Stomach (tissue), 9 donors: ENCODE results near the gene R3HDM4. TPM values are rescaled to one million over a fixed set of nuclear protein-coding genes. Genes with fewer than 3 reads are reported as not detected.
A peak's percentile ranks its signal among the peaks of the same experiment; 100 is the strongest.

Source experiments
- DNase-seq, 2 donors: peaks; one replicate each; pipeline versions ENCODE4 v3.0.0 to v3.0.0-alpha.2; 2013 to 2019
- H3K27ac ChIP-seq, 5 donors: fragments of 200-600 bp in 4 of 5; sonication (generic) in 4 of 5; one replicate each; pipeline ENCODE4 v1.5.1; 2013 to 2019; ENCODE audit warnings: mild to moderate bottlenecking in 1 of 5, moderate library complexity in 1 of 5
- H3K27me3 ChIP-seq, 3 donors: fragments of 200-600 bp; sonication (generic); one replicate each; pipeline ENCODE4 v1.5.1; 2017 to 2019; ENCODE audit warnings: mixed run types in 1 of 3
- H3K36me3 ChIP-seq, 4 donors: fragments of 200-600 bp; sonication (generic); 1 replicate in 3 of 4; 2 replicates in 1 of 4; pipeline ENCODE4 v1.5.1; 2016 to 2019
- H3K4me1 ChIP-seq, 4 donors: fragments of 200-600 bp; sonication (generic); one replicate each; pipeline ENCODE4 v1.5.1; 2016 to 2019
- H3K4me3 ChIP-seq, 4 donors: fragments of 200-600 bp; sonication (generic) in 3 of 4; one replicate each; pipeline ENCODE4 v1.5.1; 2016 to 2019; ENCODE audit warnings: mild to moderate bottlenecking in 1 of 4
- H3K9me3 ChIP-seq, 4 donors: fragments of 200-600 bp; sonication (generic); one replicate each; pipeline ENCODE4 v1.5.1; 2016 to 2019
- EP300 ChIP-seq: sonication (generic); formaldehyde crosslinking; IDR thresholded peaks from one replicate; pipeline ENCODE4 v1.6.1; 2017; ENCODE audit warnings: antibody characterized with exemption
- POLR2A ChIP-seq, 4 donors: fragments of 450-650 bp; IDR thresholded peaks; one replicate each; pipeline ENCODE4 v1.6.1; 2016; ENCODE audit warnings: antibody characterized with exemption in 4 of 4, control low read depth in 2 of 4, mild to moderate bottlenecking in 1 of 4, moderate library complexity in 1 of 4
- POLR2AphosphoS5 ChIP-seq, 3 donors: sonication (generic); formaldehyde crosslinking; IDR thresholded peaks; one replicate each; pipeline ENCODE4 v1.6.1; 2016; ENCODE audit warnings: antibody characterized with exemption in 3 of 3
- WGBS, 5 donors: extraction: QIAGEN DNeasy Blood & Tissue Kit in 3 of 5; methylation state at CpG; one replicate each; pipeline versions ENCODE4 v1.1.5 to v1.1.7; 2013 to 2018; 5-methylcytosine and 5-hydroxymethylcytosine counted together
- intact Hi-C: fragments of 100-400 bp; cut with DNase I; formaldehyde crosslinking; loops from one replicate; pipeline ENCODE4 v1.15.1; 2023; ENCODE audit warnings: low total_unique reads
- polyA plus RNA-seq, 3 donors: library from polyadenylated mRNA; stranded (reverse); fragments of 200-250 nt; gene quantifications; one replicate each; pipeline ENCODE4 v1.2.3, GENCODE V29; 2013
- total RNA-seq, 5 donors: library from RNA; depleted of rRNA; stranded (reverse); fragments of >200 nt; gene quantifications; one replicate each; pipeline versions ENCODE4 v1.1.0 to v1.2.3, GENCODE V29; 2014 to 2016
- TF ChIP-seq, protein P1 (sequence below), 7 experiments: fragments of 450-650 bp in 4 of 7; fragments of 200-600 bp in 3 of 7; sonication (generic) in 3 of 7; IDR thresholded peaks; one replicate each; pipeline ENCODE4 v1.5.1; 2016 to 2019; ENCODE audit warnings: antibody characterized with exemption in 7 of 7, control low read depth in 2 of 7, mild to moderate bottlenecking in 1 of 7
- donor health status: healthy with polysubstance abuse.
- donor health status: Bipolar disorder and iron deficiency.
- donor health status: healthy.

The R3HDM4 gene
- total and polyA plus RNA-seq, 8 donors: 5.8 to 63.8 (median 48.4) TPM

DNA sequence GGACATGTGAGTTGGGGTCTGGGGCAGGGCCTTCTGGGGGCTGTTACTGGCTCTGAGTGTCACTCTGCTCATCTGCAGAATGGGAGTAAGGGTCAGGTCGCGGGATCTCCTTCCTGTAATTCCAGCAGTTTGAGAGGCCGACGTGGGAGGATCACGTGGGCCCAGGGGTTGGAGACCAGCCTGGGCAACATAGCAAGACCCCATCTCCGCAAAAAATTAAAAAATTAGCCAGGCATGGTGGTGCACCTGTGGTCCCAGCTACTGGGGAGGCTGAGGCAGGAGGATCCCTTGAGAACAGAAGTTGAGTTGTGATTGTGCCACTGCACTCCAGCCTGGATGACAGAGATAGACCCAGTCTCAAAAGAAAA, 16.9 kb upstream of the R3HDM4 start:
- H3K27ac ChIP-seq: no peak overlapping the region
- H3K4me3 ChIP-seq: no peak overlapping the region
- peaks cover 0 to 19% (median 17%) of the 10 kb centered on the region in 4 donors for H3K36me3 ChIP-seq
- H3K9me3 ChIP-seq: no peaks in the 10 kb centered on the region
- intact Hi-C loops: no loop called here
- 90 to 99% (median 94%) methylated on average over 6 of the region's 6 CpGs for WGBS, 5 donors
- TF ChIP-seq POLR2AphosphoS5 (IDR thresholded peaks at IDR 0.05) (no peak), EP300 (no peak)
- TF ChIP-seq, protein P1, sequence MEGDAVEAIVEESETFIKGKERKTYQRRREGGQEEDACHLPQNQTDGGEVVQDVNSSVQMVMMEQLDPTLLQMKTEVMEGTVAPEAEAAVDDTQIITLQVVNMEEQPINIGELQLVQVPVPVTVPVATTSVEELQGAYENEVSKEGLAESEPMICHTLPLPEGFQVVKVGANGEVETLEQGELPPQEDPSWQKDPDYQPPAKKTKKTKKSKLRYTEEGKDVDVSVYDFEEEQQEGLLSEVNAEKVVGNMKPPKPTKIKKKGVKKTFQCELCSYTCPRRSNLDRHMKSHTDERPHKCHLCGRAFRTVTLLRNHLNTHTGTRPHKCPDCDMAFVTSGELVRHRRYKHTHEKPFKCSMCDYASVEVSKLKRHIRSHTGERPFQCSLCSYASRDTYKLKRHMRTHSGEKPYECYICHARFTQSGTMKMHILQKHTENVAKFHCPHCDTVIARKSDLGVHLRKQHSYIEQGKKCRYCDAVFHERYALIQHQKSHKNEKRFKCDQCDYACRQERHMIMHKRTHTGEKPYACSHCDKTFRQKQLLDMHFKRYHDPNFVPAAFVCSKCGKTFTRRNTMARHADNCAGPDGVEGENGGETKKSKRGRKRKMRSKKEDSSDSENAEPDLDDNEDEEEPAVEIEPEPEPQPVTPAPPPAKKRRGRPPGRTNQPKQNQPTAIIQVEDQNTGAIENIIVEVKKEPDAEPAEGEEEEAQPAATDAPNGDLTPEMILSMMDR (IDR thresholded peaks at IDR 0.05): no peak
- peaks cover 0 to 4% (median 0%) of the 10 kb centered on the region in 3 donors for H3K27me3 ChIP-seq
- H3K4me1 ChIP-seq: peaks cover 43 to 71% (median 56%) of the 10 kb centered on the region in 4 donors
- no peak for DNase-seq

DNA sequence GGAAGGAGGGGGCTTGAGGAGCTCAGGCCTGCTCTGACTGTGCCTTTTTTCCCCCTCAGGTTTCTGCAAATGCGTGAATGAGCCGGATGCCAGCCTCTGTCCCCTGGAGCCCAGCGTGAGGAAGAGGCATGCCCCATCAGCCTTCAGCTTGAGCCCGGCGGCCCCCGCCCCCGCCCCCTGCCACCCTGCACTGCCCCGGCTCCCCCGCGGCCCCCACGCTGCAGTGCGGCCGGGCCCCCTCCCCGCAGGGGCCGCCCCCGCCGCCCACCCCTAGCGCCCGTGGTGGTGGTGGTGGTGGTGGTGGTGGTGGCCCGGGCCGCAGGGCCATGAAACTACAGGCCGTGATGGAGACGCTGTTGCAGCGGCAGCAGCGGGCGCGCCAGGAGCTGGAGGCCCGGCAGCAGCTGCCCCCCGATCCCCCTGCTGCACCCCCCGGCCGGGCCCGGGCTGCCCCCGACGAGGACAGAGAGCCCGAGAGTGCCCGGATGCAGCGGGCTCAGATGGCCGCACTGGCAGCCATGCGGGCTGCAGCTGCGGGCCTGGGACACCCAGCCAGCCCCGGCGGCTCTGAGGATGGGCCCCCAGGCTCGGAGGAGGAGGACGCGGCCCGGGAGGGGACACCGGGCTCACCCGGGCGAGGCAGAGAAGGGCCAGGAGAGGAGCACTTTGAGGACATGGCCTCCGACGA, 16.3 kb upstream of the R3HDM4 start:
- Histone ChIP-seq H3K27ac (no peak overlapping the region), H3K9me3 (no peaks in the 10 kb centered on the region), H3K27me3 (peaks cover 0 to 4% (median 0%) of the 10 kb centered on the region in 3 donors), H3K4me1 (peaks cover 41 to 71% (median 56%) of the 10 kb centered on the region in 4 donors), H3K4me3 (no peak overlapping the region), H3K36me3 (peaks cover 0 to 19% (median 17%) of the 10 kb centered on the region in 4 donors)
- 94 to 98% (median 96%) methylated on average over 11 to 51 of the region's 51 CpGs for WGBS, 5 donors
- no peak for DNase-seq
- intact Hi-C loops: no loop called here
- TF ChIP-seq, protein P1 (IDR thresholded peaks at IDR 0.05): no peak
- TF ChIP-seq POLR2AphosphoS5 (IDR thresholded peaks at IDR 0.05) (no peak), POLR2A (IDR thresholded peaks at IDR 0.05) (no peak), EP300 (no peak)

DNA sequence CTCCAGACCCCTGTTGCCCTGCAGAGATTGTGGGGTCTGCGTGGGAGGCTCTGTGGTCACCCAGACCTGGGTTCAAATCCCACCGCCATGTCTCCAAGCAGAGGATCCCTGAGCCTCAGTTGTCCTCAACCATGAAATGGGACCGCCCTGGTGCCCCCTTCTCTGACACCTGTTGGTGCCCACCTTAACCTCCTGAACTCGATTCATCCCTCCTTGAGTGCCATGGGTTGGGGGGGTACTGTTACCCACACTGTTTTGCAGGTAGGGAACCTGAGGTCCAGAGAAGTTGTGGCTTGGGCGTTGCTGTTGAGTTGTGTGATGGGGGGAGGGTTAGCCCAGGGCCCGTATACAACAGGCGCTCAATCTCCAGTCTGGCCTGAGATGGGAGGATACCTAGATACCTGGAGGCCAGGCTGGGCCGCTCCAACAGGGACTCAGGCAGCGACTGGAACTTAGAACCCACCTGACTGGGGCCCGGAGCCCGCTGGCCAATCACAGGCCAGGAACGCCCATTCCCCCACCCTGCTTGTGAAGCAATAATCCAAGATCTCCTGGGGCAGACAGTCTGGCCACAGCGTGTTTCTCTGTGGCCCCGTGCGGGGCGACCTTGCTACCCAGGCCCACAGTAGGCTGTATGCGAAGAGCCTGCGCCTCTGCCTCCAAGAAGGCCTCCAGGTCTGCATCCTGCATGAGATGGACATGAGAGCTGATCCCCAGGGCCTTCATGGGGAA, 15.6 kb upstream of the R3HDM4 start:
- Histone ChIP-seq H3K27me3 (peaks cover 0 to 4% (median 0%) of the 10 kb centered on the region in 3 donors), H3K27ac (peak overlapping the region in 3 of 5 donors; percentile 89 to 91 (median 90)), H3K9me3 (no peaks in the 10 kb centered on the region), H3K4me3 (peak overlapping the region in 1 of 4 donors; percentile 98), H3K4me1 (peaks cover 34 to 71% (median 53%) of the 10 kb centered on the region in 4 donors), H3K36me3 (peaks cover 0 to 19% (median 17%) of the 10 kb centered on the region in 4 donors)
- intact Hi-C loops: no loop called here
- no peak for TF ChIP-seq EP300
- DNase-seq: peak in 1 of 2 donors; percentile 73
- WGBS, 5 donors: 84 to 87% (median 87%) methylated on average over 11 to 18 of the region's 18 CpGs

DNA sequence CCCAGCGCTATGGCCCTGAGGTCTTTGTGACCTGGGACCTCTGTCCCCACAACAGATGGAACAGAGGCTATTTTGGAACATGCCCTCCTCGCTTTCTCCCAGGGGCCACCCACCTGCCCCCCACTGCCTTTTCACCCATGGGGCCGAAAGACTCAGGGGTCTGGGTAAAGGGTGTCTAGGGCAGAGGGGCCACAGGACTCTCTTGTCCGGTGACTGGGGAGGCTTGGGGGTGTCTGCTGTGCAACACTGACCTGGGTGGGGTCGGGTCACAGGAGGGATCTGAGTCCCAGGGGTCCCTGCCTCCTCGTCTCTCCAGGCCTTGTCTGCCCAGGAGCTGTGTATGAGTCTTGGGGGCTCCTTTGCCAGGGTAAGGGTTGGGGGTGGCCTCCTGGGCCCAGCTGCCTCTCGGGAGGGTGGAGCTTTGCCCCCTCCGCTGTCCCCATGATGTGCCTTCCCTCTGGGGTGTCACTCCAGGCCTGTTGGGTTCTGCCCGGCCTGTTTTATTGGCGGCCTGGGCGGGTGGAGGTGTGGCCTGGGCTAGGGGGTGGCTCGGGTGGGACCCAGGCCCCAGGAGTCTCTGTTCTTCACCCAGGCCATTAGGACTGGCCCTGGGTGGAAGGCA, 14.9 kb upstream of the R3HDM4 start:
- intact Hi-C loops: no loop called here
- 82 to 86% (median 85%) methylated on average over 3 to 12 of the region's 12 CpGs for WGBS, 5 donors
- Histone ChIP-seq H3K4me1 (peaks cover 27 to 64% (median 46%) of the 10 kb centered on the region in 4 donors), H3K36me3 (peaks cover 0 to 19% (median 17%) of the 10 kb centered on the region in 4 donors), H3K4me3 (peak overlapping the region in 3 of 4 donors; percentile 65 to 98 (median 86)), H3K9me3 (no peaks in the 10 kb centered on the region), H3K27ac (peak overlapping the region in 4 of 5 donors; percentile 84 to 91 (median 90)), H3K27me3 (peaks cover 0 to 4% (median 0%) of the 10 kb centered on the region in 3 donors)
- TF ChIP-seq EP300 (no peak), POLR2AphosphoS5 (IDR thresholded peaks at IDR 0.05) (no peak), POLR2A (IDR thresholded peaks at IDR 0.05) (no peak)
- TF ChIP-seq, protein P1 (IDR thresholded peaks at IDR 0.05): no peak
- DNase-seq: peak in 1 of 2 donors; percentile 64
